WTC11 (cell line): ENCODE measurements around the gene NUDCD2.

Experiments
- CTCF ChIP-seq: fragments of 200-600 bp; IDR thresholded peaks from 2 replicates; pipeline ENCODE4 v1.8.0; 2022; ENCODE audit warnings: antibody characterized with exemption
- ESRRA ChIP-seq: sonication (generic); formaldehyde crosslinking; IDR thresholded peaks from 2 replicates; pipeline ENCODE4 v1.8.1; 2022; ENCODE audit warnings: mild to moderate bottlenecking, missing genetic modification reagents, borderline replicate concordance
- TEAD4 ChIP-seq: sonication (generic); formaldehyde crosslinking; IDR thresholded peaks from 2 replicates; pipeline ENCODE4 v1.8.0; 2022; ENCODE audit warnings: mild to moderate bottlenecking, missing genetic modification reagents
- ZNF138 ChIP-seq: sonication (generic); formaldehyde crosslinking; conservative IDR thresholded peaks from 2 replicates; pipeline ENCODE4 v1.8.1; 2022; ENCODE audit warnings: mild to moderate bottlenecking, moderate library complexity, missing genetic modification reagents

- TF ChIP-seq CTCF, result no peak
- TF ChIP-seq ESRRA, result no peak
- TF ChIP-seq ZNF138, result no peak
- TF ChIP-seq TEAD4 (CRISPR knock-in tag), result no peak
Measured at GRCh38 chr5:163458778-163459385, 1.0 kb downstream of the NUDCD2 start.
